Measurements from ENCODE around the gene PGBD5.
"Not testable (repeated sequence)": the region's sequence is repeated elsewhere in the genome, so short reads cannot be mapped to it uniquely, and the experiment has no call there.

PGBD5 gene

GRCh38 chr1:230423951-230424350 lies 2.2 kb downstream of the PGBD5 start:
- no peaks in the 10 kb centered on the region for H3K9me3 ChIP-seq
- H3K27me3 ChIP-seq: peaks cover 4 to 73% of the 10 kb centered on the region in 2 donors
- intact Hi-C loops (cut with DNase I; ENCODE audit: low total_unique reads): no loop called here
- no peak overlapping the region for H3K4me3 ChIP-seq
- TF ChIP-seq CTCF (IDR thresholded peaks at IDR 0.05): no peak
- no peak for DNase-seq
- H3K36me3 ChIP-seq: no peaks in the 10 kb centered on the region
- no peak overlapping the region for H3K27ac ChIP-seq
- peaks cover 0 to 20% (median 13%) of the 10 kb centered on the region in 4 donors for H3K4me1 ChIP-seq

GRCh38 chr1:230423261-230423660 lies 2.9 kb downstream of the PGBD5 start:
- intact Hi-C loops (cut with DNase I; ENCODE audit: low total_unique reads): no loop called here
- no peak overlapping the region for H3K27ac ChIP-seq
- H3K36me3 ChIP-seq: no peaks in the 10 kb centered on the region
- no peak for DNase-seq
- TF ChIP-seq CTCF (IDR thresholded peaks at IDR 0.05): no peak
- no peak overlapping the region for H3K4me3 ChIP-seq
- peaks cover 4 to 77% of the 10 kb centered on the region in 2 donors for H3K27me3 ChIP-seq
- no peaks in the 10 kb centered on the region for H3K9me3 ChIP-seq
- peaks cover 0 to 20% (median 13%) of the 10 kb centered on the region in 4 donors for H3K4me1 ChIP-seq

GRCh38 chr1:230422221-230422981 lies 3.7 kb downstream of the PGBD5 start:
- peaks cover 0 to 20% (median 13%) of the 10 kb centered on the region in 4 donors for H3K4me1 ChIP-seq
- H3K36me3 ChIP-seq: no peaks in the 10 kb centered on the region
- H3K27ac ChIP-seq: no peak overlapping the region
- H3K9me3 ChIP-seq: no peaks in the 10 kb centered on the region
- intact Hi-C loops (cut with DNase I; ENCODE audit: low total_unique reads): no loop called here
- TF ChIP-seq CTCF (IDR thresholded peaks at IDR 0.05): no peak
- peaks cover 4 to 86% of the 10 kb centered on the region in 2 donors for H3K27me3 ChIP-seq
- H3K4me3 ChIP-seq: no peak overlapping the region
- DNase-seq: no peak

DNA sequence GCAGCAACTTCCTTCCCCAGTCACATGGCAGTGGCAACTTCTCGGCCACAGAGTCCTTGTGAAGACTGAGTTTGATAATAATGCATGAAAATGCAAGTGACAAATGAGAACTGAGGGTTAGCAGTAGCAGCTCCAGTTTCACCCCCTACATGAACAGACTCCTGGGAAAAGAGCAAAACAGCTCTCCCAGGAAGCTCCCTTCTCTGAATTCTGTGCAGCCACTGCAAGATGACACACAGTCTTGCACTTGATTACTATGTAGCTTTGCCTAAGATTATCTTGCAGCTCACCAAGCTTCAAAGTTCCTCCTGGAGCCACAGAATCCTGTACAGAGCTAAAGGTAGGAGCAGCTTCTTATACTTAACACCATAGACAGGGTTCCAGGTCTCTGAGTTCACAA lies 4.7 kb downstream of the PGBD5 start:
- DNase-seq: no peak
- Histone ChIP-seq H3K4me1 (peaks cover 0 to 16% (median 10%) of the 10 kb centered on the region in 4 donors), H3K4me3 (no peak overlapping the region), H3K27me3 (peaks cover 4 to 84% of the 10 kb centered on the region in 2 donors), H3K27ac (no peak overlapping the region), H3K36me3 (no peaks in the 10 kb centered on the region), H3K9me3 (no peaks in the 10 kb centered on the region)
- intact Hi-C loops (cut with DNase I; ENCODE audit: low total_unique reads): no loop called here
- TF ChIP-seq CTCF (IDR thresholded peaks at IDR 0.05): no peak

DNA sequence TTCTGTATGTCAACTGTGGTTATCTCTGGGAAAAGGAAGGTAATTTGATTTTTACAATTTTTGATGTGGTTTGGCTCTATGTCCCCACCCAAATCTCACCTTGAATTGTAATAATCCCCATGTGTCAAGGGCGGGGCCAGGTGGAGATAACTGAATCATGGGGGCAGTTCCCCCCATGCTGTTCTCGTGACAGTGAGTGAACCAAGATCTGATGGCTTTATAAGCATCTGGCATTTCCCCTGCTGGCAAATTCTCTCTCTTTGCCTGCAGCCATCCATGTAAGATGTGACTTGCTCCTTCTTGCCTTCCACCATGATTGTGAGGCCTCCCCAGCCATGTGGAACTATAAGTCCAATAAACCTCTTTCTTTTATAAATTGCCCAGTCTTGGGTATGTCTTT lies 5.8 kb downstream of the PGBD5 start:
- peaks cover 0 to 12% (median 7%) of the 10 kb centered on the region in 4 donors for H3K4me1 ChIP-seq
- DNase-seq; H3K9me3 ChIP-seq; intact Hi-C loops (cut with DNase I; ENCODE audit: low total_unique reads); H3K36me3 ChIP-seq; H3K4me3 ChIP-seq; H3K27ac ChIP-seq: not testable (repeated sequence)
- H3K27me3 ChIP-seq: peaks cover 4 to 83% of the 10 kb centered on the region in 2 donors

- Histone ChIP-seq H3K27ac (no peak overlapping the region), H3K4me3 (no peak overlapping the region), H3K36me3 (no peaks in the 10 kb centered on the region), H3K9me3 (no peaks in the 10 kb centered on the region), H3K4me1 (no peaks in the 10 kb centered on the region), H3K27me3 (peaks cover 0 to 54% of the 10 kb centered on the region in 2 donors)
- no peak for DNase-seq
- intact Hi-C loops (cut with DNase I; ENCODE audit: low total_unique reads): no loop called here
- no peak for TF ChIP-seq CTCF (IDR thresholded peaks at IDR 0.05)
Observed at GRCh38 chr1:230416430-230416829, 9.7 kb downstream of the PGBD5 start.
